ENCODE measurements around the gene MAGOH.

MAGOH gene

GRCh38 chr1:53278298-53278725, 40.0 kb upstream of the MAGOH start:
- peak; percentile 39 to 61 (median 42) for DNase-seq
- no peaks in the 10 kb centered on the region for H3K27me3 ChIP-seq (replicated peaks; ENCODE audit: control insufficient read depth, insufficient read depth, low read length, poor library complexity, severe bottlenecking)
- H3K4me1 ChIP-seq (ENCODE audit: control insufficient read depth, insufficient read depth, low read length, poor library complexity, severe bottlenecking), result no peaks in the 10 kb centered on the region
- peaks cover 9% of the 10 kb centered on the region for H3K36me3 ChIP-seq (ENCODE audit: control insufficient read depth, insufficient read depth, low read length)
- no peaks in the 10 kb centered on the region for H3K9me3 ChIP-seq (ENCODE audit: control insufficient read depth, low read length)
- H3K27ac ChIP-seq (ENCODE audit: insufficient read depth, low read length, poor library complexity, severe bottlenecking), result no peak overlapping the region
- no peak overlapping the region for H3K4me3 ChIP-seq (ENCODE audit: insufficient read depth, low read depth, low read length, poor library complexity, severe bottlenecking)

DNA sequence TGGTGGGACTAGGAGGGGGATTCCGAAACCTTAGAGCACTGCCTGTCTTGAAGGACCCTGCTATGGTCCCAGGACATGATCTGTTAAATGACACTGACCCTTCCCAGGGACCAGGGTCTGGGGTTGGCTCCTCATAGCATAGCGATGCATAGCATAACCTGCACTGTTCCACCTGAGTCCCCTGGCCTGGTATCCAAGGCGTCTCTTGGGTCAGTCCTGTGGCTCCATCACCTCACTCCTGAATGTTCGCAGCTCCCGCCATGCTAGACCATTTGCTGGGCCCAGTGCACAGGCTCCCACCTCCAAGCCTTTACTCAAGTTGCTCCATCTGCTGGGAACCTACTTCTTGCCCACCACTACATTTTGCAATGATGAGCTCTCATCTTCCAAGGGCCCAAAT, 39.0 kb upstream of the MAGOH start:
- H3K27me3 ChIP-seq (replicated peaks; ENCODE audit: control insufficient read depth, insufficient read depth, low read length, poor library complexity, severe bottlenecking), result no peaks in the 10 kb centered on the region
- no peaks in the 10 kb centered on the region for H3K4me1 ChIP-seq (ENCODE audit: control insufficient read depth, insufficient read depth, low read length, poor library complexity, severe bottlenecking)
- H3K9me3 ChIP-seq (ENCODE audit: control insufficient read depth, low read length), result no peaks in the 10 kb centered on the region
- no peak overlapping the region for H3K4me3 ChIP-seq (ENCODE audit: insufficient read depth, low read depth, low read length, poor library complexity, severe bottlenecking)
- H3K27ac ChIP-seq (ENCODE audit: insufficient read depth, low read length, poor library complexity, severe bottlenecking), result no peak overlapping the region
- no peak for DNase-seq
- H3K36me3 ChIP-seq (ENCODE audit: control insufficient read depth, insufficient read depth, low read length), result peaks cover 9% of the 10 kb centered on the region

DNA sequence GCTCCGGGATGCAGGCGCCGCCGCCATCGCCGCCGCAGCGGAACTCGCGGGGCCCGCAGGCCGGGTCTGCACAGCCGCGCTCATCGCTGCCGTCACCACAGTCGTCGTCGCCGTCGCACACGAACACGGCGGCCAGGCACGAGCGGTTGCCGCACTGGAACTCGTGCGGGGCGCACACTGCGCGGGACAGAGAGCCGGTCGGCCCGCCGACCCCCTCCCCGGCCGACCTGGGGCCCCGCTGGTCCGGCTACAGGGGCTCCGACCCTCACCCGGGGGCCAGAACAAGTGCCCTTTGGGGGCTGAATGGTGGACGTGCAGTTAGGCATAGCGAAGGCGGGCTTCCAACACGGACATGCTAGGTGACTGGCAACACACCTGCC, 38.6 kb upstream of the MAGOH start:
- Histone ChIP-seq H3K27me3 (replicated peaks; ENCODE audit: control insufficient read depth, insufficient read depth, low read length, poor library complexity, severe bottlenecking) (no peaks in the 10 kb centered on the region), H3K4me3 (ENCODE audit: insufficient read depth, low read depth, low read length, poor library complexity, severe bottlenecking) (no peak overlapping the region), H3K27ac (ENCODE audit: insufficient read depth, low read length, poor library complexity, severe bottlenecking) (no peak overlapping the region), H3K9me3 (ENCODE audit: control insufficient read depth, low read length) (no peaks in the 10 kb centered on the region), H3K4me1 (ENCODE audit: control insufficient read depth, insufficient read depth, low read length, poor library complexity, severe bottlenecking) (no peaks in the 10 kb centered on the region), H3K36me3 (ENCODE audit: control insufficient read depth, insufficient read depth, low read length) (peaks cover 9% of the 10 kb centered on the region)
- no peak for DNase-seq

- Histone ChIP-seq H3K27me3 (replicated peaks; ENCODE audit: control insufficient read depth, insufficient read depth, low read length, poor library complexity, severe bottlenecking) (no peaks in the 10 kb centered on the region), H3K27ac (ENCODE audit: insufficient read depth, low read length, poor library complexity, severe bottlenecking) (no peak overlapping the region), H3K36me3 (ENCODE audit: control insufficient read depth, insufficient read depth, low read length) (peaks cover 9% of the 10 kb centered on the region), H3K4me1 (ENCODE audit: control insufficient read depth, insufficient read depth, low read length, poor library complexity, severe bottlenecking) (no peaks in the 10 kb centered on the region), H3K9me3 (ENCODE audit: control insufficient read depth, low read length) (no peaks in the 10 kb centered on the region), H3K4me3 (ENCODE audit: insufficient read depth, low read depth, low read length, poor library complexity, severe bottlenecking) (no peak overlapping the region)
- DNase-seq, result no peak
Observed at GRCh38 chr1:53276153-53276901, 38.0 kb upstream of the MAGOH start.

GRCh38 chr1:53275566-53275965, 37.2 kb upstream of the MAGOH start:
- H3K27ac ChIP-seq (ENCODE audit: insufficient read depth, low read length, poor library complexity, severe bottlenecking), result no peak overlapping the region
- no peaks in the 10 kb centered on the region for H3K4me1 ChIP-seq (ENCODE audit: control insufficient read depth, insufficient read depth, low read length, poor library complexity, severe bottlenecking)
- no peaks in the 10 kb centered on the region for H3K27me3 ChIP-seq (replicated peaks; ENCODE audit: control insufficient read depth, insufficient read depth, low read length, poor library complexity, severe bottlenecking)
- H3K36me3 ChIP-seq (ENCODE audit: control insufficient read depth, insufficient read depth, low read length), result peaks cover 9% of the 10 kb centered on the region
- H3K9me3 ChIP-seq (ENCODE audit: control insufficient read depth, low read length), result no peaks in the 10 kb centered on the region
- no peak overlapping the region for H3K4me3 ChIP-seq (ENCODE audit: insufficient read depth, low read depth, low read length, poor library complexity, severe bottlenecking)
- DNase-seq, result no peak

- no peak for DNase-seq
- peaks cover 5% of the 10 kb centered on the region for H3K36me3 ChIP-seq (ENCODE audit: control insufficient read depth, insufficient read depth, low read length)
- no peaks in the 10 kb centered on the region for H3K9me3 ChIP-seq (ENCODE audit: control insufficient read depth, low read length)
- no peaks in the 10 kb centered on the region for H3K4me1 ChIP-seq (ENCODE audit: control insufficient read depth, insufficient read depth, low read length, poor library complexity, severe bottlenecking)
- H3K27ac ChIP-seq (ENCODE audit: insufficient read depth, low read length, poor library complexity, severe bottlenecking), result no peak overlapping the region
- H3K27me3 ChIP-seq (replicated peaks; ENCODE audit: control insufficient read depth, insufficient read depth, low read length, poor library complexity, severe bottlenecking), result no peaks in the 10 kb centered on the region
- no peak overlapping the region for H3K4me3 ChIP-seq (ENCODE audit: insufficient read depth, low read depth, low read length, poor library complexity, severe bottlenecking)
Observed at GRCh38 chr1:53274541-53275185, 36.3 kb upstream of the MAGOH start.

- Histone ChIP-seq H3K4me1 (ENCODE audit: control insufficient read depth, insufficient read depth, low read length, poor library complexity, severe bottlenecking) (no peaks in the 10 kb centered on the region), H3K27me3 (replicated peaks; ENCODE audit: control insufficient read depth, insufficient read depth, low read length, poor library complexity, severe bottlenecking) (no peaks in the 10 kb centered on the region), H3K36me3 (ENCODE audit: control insufficient read depth, insufficient read depth, low read length) (no peaks in the 10 kb centered on the region), H3K4me3 (ENCODE audit: insufficient read depth, low read depth, low read length, poor library complexity, severe bottlenecking) (no peak overlapping the region), H3K27ac (ENCODE audit: insufficient read depth, low read length, poor library complexity, severe bottlenecking) (no peak overlapping the region), H3K9me3 (ENCODE audit: control insufficient read depth, low read length) (no peaks in the 10 kb centered on the region)
- DNase-seq, result no peak
Observed at GRCh38 chr1:53274026-53274425, 35.7 kb upstream of the MAGOH start.

DNA sequence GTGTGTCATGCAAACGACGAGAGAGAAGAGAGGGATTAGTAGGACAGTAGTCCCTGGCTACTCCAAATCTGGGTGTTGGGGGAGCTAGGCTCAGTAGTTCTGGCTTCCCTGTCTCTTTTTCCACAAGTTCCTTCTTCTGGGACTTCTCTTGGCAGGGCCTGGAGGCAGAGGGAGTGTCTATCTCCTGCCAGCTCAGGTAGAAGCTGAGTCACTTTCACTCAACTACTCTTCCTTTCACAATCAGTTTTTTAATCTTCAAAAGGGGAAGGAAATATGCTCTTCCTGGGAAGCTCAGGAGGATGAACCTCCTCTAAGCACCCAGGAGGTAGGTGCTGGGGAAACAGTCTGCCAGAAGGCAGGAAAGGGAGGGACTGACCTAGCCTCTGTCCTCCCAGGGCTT, 35.2 kb upstream of the MAGOH start:
- Histone ChIP-seq H3K4me3 (ENCODE audit: insufficient read depth, low read depth, low read length, poor library complexity, severe bottlenecking) (no peak overlapping the region), H3K27ac (ENCODE audit: insufficient read depth, low read length, poor library complexity, severe bottlenecking) (no peak overlapping the region), H3K4me1 (ENCODE audit: control insufficient read depth, insufficient read depth, low read length, poor library complexity, severe bottlenecking) (no peaks in the 10 kb centered on the region), H3K36me3 (ENCODE audit: control insufficient read depth, insufficient read depth, low read length) (no peaks in the 10 kb centered on the region), H3K27me3 (replicated peaks; ENCODE audit: control insufficient read depth, insufficient read depth, low read length, poor library complexity, severe bottlenecking) (no peaks in the 10 kb centered on the region), H3K9me3 (ENCODE audit: control insufficient read depth, low read length) (no peaks in the 10 kb centered on the region)
- no peak for DNase-seq

GRCh38 chr1:53272349-53272748, 34.0 kb upstream of the MAGOH start:
- H3K27me3 ChIP-seq (replicated peaks; ENCODE audit: control insufficient read depth, insufficient read depth, low read length, poor library complexity, severe bottlenecking), result no peaks in the 10 kb centered on the region
- H3K4me1 ChIP-seq (ENCODE audit: control insufficient read depth, insufficient read depth, low read length, poor library complexity, severe bottlenecking), result no peaks in the 10 kb centered on the region
- H3K36me3 ChIP-seq (ENCODE audit: control insufficient read depth, insufficient read depth, low read length), result no peaks in the 10 kb centered on the region
- no peak for DNase-seq
- no peak overlapping the region for H3K27ac ChIP-seq (ENCODE audit: insufficient read depth, low read length, poor library complexity, severe bottlenecking)
- no peaks in the 10 kb centered on the region for H3K9me3 ChIP-seq (ENCODE audit: control insufficient read depth, low read length)
- H3K4me3 ChIP-seq (ENCODE audit: insufficient read depth, low read depth, low read length, poor library complexity, severe bottlenecking), result no peak overlapping the region

DNA sequence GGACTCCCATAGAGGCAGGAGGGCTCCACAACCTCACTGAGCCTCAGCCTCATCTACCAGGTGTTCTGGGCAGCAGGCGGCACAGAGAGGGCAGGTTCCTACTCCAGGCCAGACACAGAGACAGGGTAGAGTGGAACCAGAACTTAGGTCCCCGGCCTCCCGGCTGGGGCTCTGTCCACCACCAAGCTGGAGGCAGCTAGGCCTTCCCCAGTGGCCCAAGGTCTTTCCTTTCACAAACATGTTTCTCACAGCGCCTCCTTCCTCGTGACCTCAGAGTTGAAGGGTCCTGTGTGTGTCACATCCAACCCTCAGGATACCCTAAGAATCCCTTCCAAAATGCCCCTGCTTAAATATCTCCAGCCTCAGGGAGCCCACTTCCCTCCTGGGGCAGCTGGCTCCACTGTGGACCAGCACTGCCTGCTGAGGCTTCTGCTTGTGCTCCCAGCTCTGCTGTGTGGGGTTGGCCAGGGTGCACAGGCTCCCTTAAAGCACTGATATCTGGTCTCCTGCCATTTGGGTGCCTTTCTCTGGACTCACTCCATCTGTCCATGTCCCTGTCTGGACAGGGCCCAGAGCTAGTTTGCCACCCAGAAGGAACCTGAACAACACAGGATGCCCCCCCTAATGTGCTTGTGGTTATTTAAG, 33.2 kb upstream of the MAGOH start:
- H3K4me3 ChIP-seq (ENCODE audit: insufficient read depth, low read depth, low read length, poor library complexity, severe bottlenecking), result no peak overlapping the region
- H3K9me3 ChIP-seq (ENCODE audit: control insufficient read depth, low read length), result no peaks in the 10 kb centered on the region
- H3K27me3 ChIP-seq (replicated peaks; ENCODE audit: control insufficient read depth, insufficient read depth, low read length, poor library complexity, severe bottlenecking), result no peaks in the 10 kb centered on the region
- no peaks in the 10 kb centered on the region for H3K4me1 ChIP-seq (ENCODE audit: control insufficient read depth, insufficient read depth, low read length, poor library complexity, severe bottlenecking)
- no peak for DNase-seq
- no peaks in the 10 kb centered on the region for H3K36me3 ChIP-seq (ENCODE audit: control insufficient read depth, insufficient read depth, low read length)
- no peak overlapping the region for H3K27ac ChIP-seq (ENCODE audit: insufficient read depth, low read length, poor library complexity, severe bottlenecking)

All from effector memory CD4-positive, alpha-beta T cell (primary cell).